ENCODE measurements around the gene STIM2.

GRCh38 chr4:26945794-26946193 is 85.2 kb downstream of the STIM2 start:
- TF ChIP-seq CTCF (IDR thresholded peaks at IDR 0.05) (no peak), POLR2AphosphoS5 (IDR thresholded peaks at IDR 0.05) (no peak)

Measured in prostate gland (tissue), 2 donors.